GM10266 (cell line): ENCODE measurements around the gene PTPRD.
"Not testable (repeated sequence)": the region's sequence is repeated elsewhere in the genome, so short reads cannot be mapped to it uniquely, and the experiment has no call there.

Experiments used
- DNase-seq: peaks from one replicate; pipeline ENCODE4 v3.0.0; 2012; ENCODE audit errors: extremely low spot score
- CTCF ChIP-seq: IDR thresholded peaks from 2 replicates; pipeline ENCODE4 v1.5.1; 2012; ENCODE audit warnings: mild to moderate bottlenecking, low read depth; ENCODE audit not compliant: control insufficient read depth, insufficient read depth; ENCODE audit errors: missing control alignments

The PTPRD gene

GRCh38 chr9:10488937-10489336 lies 123.9 kb downstream of the PTPRD start:
- TF ChIP-seq CTCF = no peak
- no peak for DNase-seq

- DNase-seq = no peak
These were observed 133.6 kb downstream of the PTPRD start for GRCh38 chr9:10479172-10479571.

GRCh38 chr9:10449201-10449617 lies 163.6 kb downstream of the PTPRD start:
- not testable (repeated sequence) for DNase-seq

More at GRCh38 chr9:10479172-10479571, 133.6 kb downstream of the PTPRD start:
- TF ChIP-seq CTCF = no peak

GRCh38 chr9:10447036-10447435 lies 165.8 kb downstream of the PTPRD start:
- DNase-seq = no peak
- no peak for TF ChIP-seq CTCF

- no peak for DNase-seq
- no peak for TF ChIP-seq CTCF
These were observed 169.0 kb downstream of the PTPRD start for GRCh38 chr9:10443868-10444204.

- no peak for TF ChIP-seq CTCF
- no peak for DNase-seq
These were observed 169.5 kb downstream of the PTPRD start for GRCh38 chr9:10443181-10443867.

- no peak for DNase-seq
- no peak for TF ChIP-seq CTCF
These were observed 173.8 kb downstream of the PTPRD start for GRCh38 chr9:10438955-10439354.

GRCh38 chr9:10436756-10437155 lies 176.0 kb downstream of the PTPRD start:
- no peak for TF ChIP-seq CTCF
- DNase-seq = no peak
